Endothelial cell of umbilical vein (primary cell): ENCODE results near the gene DTWD2. TPM values are rescaled to one million over a fixed set of nuclear protein-coding genes. Genes with fewer than 3 reads are reported as not detected.

ENCODE experiments used
- BruUV-seq: library from RNA; stranded (reverse); fragments of 400-500 nt; replicated peaks from 2 replicates; lab custom pipeline; 2021; lab: Mats Ljungman, UMichigan
- CTCF ChIA-PET: fragments of 300-600, 350-600 bp; sonication (Branson Sonifier 250); formaldehyde crosslinking; loops from one replicate; lab custom pipeline; 2021; ENCODE audit warnings: antibody characterized with exemption, inconsistent platforms; lab: Charles Lee
- POLR2A ChIA-PET: fragments of 300-600, 350-600 bp; sonication (Branson Sonifier 250); formaldehyde crosslinking; loops from one replicate; lab custom pipeline; 2021; ENCODE audit warnings: antibody characterized with exemption, inconsistent platforms; lab: Charles Lee
- DNase-seq: peaks from one replicate; pipeline ENCODE4 v3.0.0-alpha.2; 2011; ENCODE audit warnings: low read depth, low spot score
- FAIRE-seq: peaks from 2 replicates; lab custom pipeline; 2011; peaks lifted over from hg19 to GRCh38; lab: Jason Lieb, UNC
- H2AFZ ChIP-seq: 2 replicates; pipeline ENCODE4 v1.6.0; 2012; ENCODE audit warnings: low read depth, low read length, control low read depth, inconsistent platforms
- H3K27ac ChIP-seq: 2 replicates; pipeline ENCODE4 v1.5.1; 2011; ENCODE audit warnings: low read depth, mild to moderate bottlenecking, control low read depth, low read length, moderate library complexity; ENCODE audit not compliant: insufficient read depth
- H3K27me3 ChIP-seq, 2 experiments: 2 replicates each; pipeline versions ENCODE4 v1.6.0 to v1.6.1; 2011; ENCODE audit warnings: low read length in 2 of 2, mixed read lengths in 1 of 2; ENCODE audit not compliant: control insufficient read depth in 2 of 2, insufficient read depth in 2 of 2
- H3K36me3 ChIP-seq, 2 experiments: 2 replicates in 1 of 2; 3 replicates in 1 of 2; pipeline ENCODE4 v1.5.1; 2011; ENCODE audit warnings: low read length in 2 of 2, mild to moderate bottlenecking in 1 of 2, moderate library complexity in 1 of 2; ENCODE audit not compliant: control insufficient read depth in 2 of 2, insufficient read depth in 2 of 2; ENCODE audit errors: extremely low read depth in 1 of 2
- H3K4me1 ChIP-seq: 3 replicates; pipeline ENCODE4 v1.5.1; 2011; ENCODE audit warnings: mild to moderate bottlenecking, low read length; ENCODE audit not compliant: control insufficient read depth, insufficient read depth; ENCODE audit errors: extremely low read depth
- H3K4me2 ChIP-seq: 2 replicates; pipeline ENCODE4 v1.6.1; 2011; ENCODE audit warnings: low read length, control low read depth, mixed read lengths; ENCODE audit not compliant: insufficient read depth
- H3K4me3 ChIP-seq, 3 experiments: fragments of 200-600 bp in 1 of 3; sonication (generic), shearing (Covaris generic) in 1 of 3; replicated peaks in 1 of 3; 2 replicates each; pipeline ENCODE4 v1.5.1; 2011 to 2016; ENCODE audit warnings: control low read depth in 3 of 3, low read length in 3 of 3, mild to moderate bottlenecking in 2 of 3, inconsistent platforms in 1 of 3, low read depth in 1 of 3, moderate library complexity in 1 of 3; ENCODE audit not compliant: insufficient read depth in 1 of 3
- H3K79me2 ChIP-seq: 2 replicates; pipeline ENCODE4 v1.6.0; 2012; ENCODE audit warnings: low read length, inconsistent platforms; ENCODE audit not compliant: control insufficient read depth, insufficient read depth
- H3K9ac ChIP-seq: replicated peaks from 2 replicates; pipeline ENCODE3; 2011; ENCODE audit warnings: low read length, control low read depth; ENCODE audit not compliant: insufficient read depth; ENCODE audit errors: extremely low read depth
- H3K9me1 ChIP-seq: replicated peaks from 3 replicates; pipeline ENCODE4 v1.6.0; 2011; ENCODE audit warnings: mild to moderate bottlenecking, low read length; ENCODE audit not compliant: control insufficient read depth, insufficient read depth; ENCODE audit errors: extremely low read depth
- H3K9me3 ChIP-seq: replicated peaks from 2 replicates; pipeline ENCODE4 v1.5.1; 2012; ENCODE audit warnings: low read length, inconsistent platforms; ENCODE audit not compliant: control insufficient read depth, insufficient read depth
- H4K20me1 ChIP-seq: replicated peaks from 2 replicates; pipeline ENCODE3; 2011; ENCODE audit warnings: mild to moderate bottlenecking, low read length; ENCODE audit not compliant: control insufficient read depth, insufficient read depth; ENCODE audit errors: extremely low read depth
- EZH2 ChIP-seq: IDR thresholded peaks from 2 replicates; pipeline ENCODE4 v1.6.1; 2012; ENCODE audit warnings: borderline replicate concordance, low read depth, mild to moderate bottlenecking, moderate library complexity, low read length, inconsistent platforms; ENCODE audit not compliant: severe bottlenecking
- JUN ChIP-seq: IDR thresholded peaks from 2 replicates; pipeline ENCODE4 v1.6.1; 2011; ENCODE audit warnings: borderline replicate concordance, low read depth; ENCODE audit not compliant: insufficient read length, insufficient read depth
- MYC ChIP-seq: IDR thresholded peaks from one replicate; pipeline ENCODE4 v1.6.1; 2011; ENCODE audit warnings: mild to moderate bottlenecking, low read depth, low read length
- POLR2A ChIP-seq: IDR thresholded peaks from 2 replicates; pipeline ENCODE4 v1.6.1; 2012; ENCODE audit warnings: low read depth, mild to moderate bottlenecking, control low read depth, low read length
- POLR2AphosphoS5 ChIP-seq: IDR thresholded peaks from 2 replicates; pipeline ENCODE4 v1.6.1; 2012; ENCODE audit warnings: low read depth, mild to moderate bottlenecking, control low read depth, low read length, moderate library complexity; ENCODE audit not compliant: insufficient read depth
- dilution Hi-C: fragments of 300-500 bp; cut with MboI; formaldehyde crosslinking; loops from one replicate; pipeline ENCODE4 v1.15.0; 2019; ENCODE audit warnings: low sequenced_read_pairs; ENCODE audit not compliant: extremely low pct_ligation_motif_present
- intact Hi-C: fragments of 100-400 bp; cut with micrococcal nuclease; formaldehyde crosslinking; loops from one replicate; pipeline ENCODE4 v1.10.0; 2022
- polyA plus RNA-seq, 4 experiments: library from polyadenylated mRNA; depleted of rRNA in 3 of 4; stranded (reverse) in 3 of 4; unstranded in 1 of 4; fragments of >200 nt; gene quantifications; 2 replicates each; pipeline versions ENCODE4 v1.2.1 to v1.2.3, GENCODE V29; 2011 to 2012; ENCODE audit warnings: missing spikeins in 1 of 4
- total RNA-seq: library from RNA; stranded (reverse); gene quantifications from 2 replicates; pipeline ENCODE4 v1.2.3, GENCODE V29; 2021
- TF ChIP-seq, protein P1 (sequence below): IDR thresholded peaks from 2 replicates; pipeline ENCODE4 v1.6.1; 2011; ENCODE audit not compliant: insufficient read depth, insufficient read length
- TF ChIP-seq, protein P2 (sequence below), 2 donors: IDR thresholded peaks; 1 replicate in 1 of 2; 2 replicates in 1 of 2; pipeline ENCODE4 v1.5.1; 2011; ENCODE audit warnings: low read length in 2 of 2, mild to moderate bottlenecking in 2 of 2, moderate library complexity in 2 of 2, control low read depth in 1 of 2, inconsistent platforms in 1 of 2, low read depth in 1 of 2; ENCODE audit not compliant: insufficient read depth in 1 of 2; ENCODE audit errors: extremely low read depth in 1 of 2

Gene DTWD2
- total and polyA plus RNA-seq, 2 donors (not counting 3 experiments of a cell fraction or from before 2014, with no cell fraction given): 0.99 to 1.1 TPM

DNA sequence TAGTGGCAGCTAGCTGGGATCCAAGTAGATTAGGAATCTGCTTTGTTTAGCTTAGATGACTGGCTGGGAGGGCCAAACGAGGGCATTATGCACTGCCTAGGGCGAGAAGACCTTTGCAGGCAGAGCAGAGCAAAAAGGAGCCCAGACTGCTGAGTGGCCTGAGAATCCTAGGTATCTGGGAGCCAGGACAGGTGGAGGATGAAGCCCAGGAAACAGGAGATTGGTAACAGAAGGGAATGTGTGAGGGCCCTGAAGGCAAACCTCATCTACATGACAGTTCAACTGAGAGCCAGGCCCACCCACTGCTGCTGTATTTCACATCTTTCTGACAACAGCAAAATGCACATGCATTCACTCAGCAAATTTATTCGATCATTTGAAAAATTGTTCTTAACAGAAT, 192.3 kb downstream of the DTWD2 start:
- intact Hi-C loops: no loop called here
- H3K27me3 ChIP-seq: no peaks in the 10 kb centered on the region
- no peak overlapping the region for H3K4me3 ChIP-seq
- FAIRE-seq: no peak
- no peak overlapping the region for H3K9ac ChIP-seq
- H2AFZ ChIP-seq: no peak overlapping the region
- ChIA-PET POLR2A (no interaction called here), CTCF (interaction anchor here (1.2 kb wide), 1 partner anchor 13 kb away, joined by 4 read pairs; no protein-coding TSS in a partner anchor)
- no peaks in the 10 kb centered on the region for H3K9me1 ChIP-seq
- H3K27ac ChIP-seq: no peak overlapping the region
- no peaks in the 10 kb centered on the region for H3K4me1 ChIP-seq
- H3K4me2 ChIP-seq: no peak overlapping the region
- dilution Hi-C loops: no loop called here
- TF ChIP-seq MYC (no peak), EZH2 (no peak), POLR2A (no peak), POLR2AphosphoS5 (no peak), JUN (no peak)
- TF ChIP-seq, protein P1, sequence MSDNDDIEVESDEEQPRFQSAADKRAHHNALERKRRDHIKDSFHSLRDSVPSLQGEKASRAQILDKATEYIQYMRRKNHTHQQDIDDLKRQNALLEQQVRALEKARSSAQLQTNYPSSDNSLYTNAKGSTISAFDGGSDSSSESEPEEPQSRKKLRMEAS: no peak
- TF ChIP-seq, protein P2, sequence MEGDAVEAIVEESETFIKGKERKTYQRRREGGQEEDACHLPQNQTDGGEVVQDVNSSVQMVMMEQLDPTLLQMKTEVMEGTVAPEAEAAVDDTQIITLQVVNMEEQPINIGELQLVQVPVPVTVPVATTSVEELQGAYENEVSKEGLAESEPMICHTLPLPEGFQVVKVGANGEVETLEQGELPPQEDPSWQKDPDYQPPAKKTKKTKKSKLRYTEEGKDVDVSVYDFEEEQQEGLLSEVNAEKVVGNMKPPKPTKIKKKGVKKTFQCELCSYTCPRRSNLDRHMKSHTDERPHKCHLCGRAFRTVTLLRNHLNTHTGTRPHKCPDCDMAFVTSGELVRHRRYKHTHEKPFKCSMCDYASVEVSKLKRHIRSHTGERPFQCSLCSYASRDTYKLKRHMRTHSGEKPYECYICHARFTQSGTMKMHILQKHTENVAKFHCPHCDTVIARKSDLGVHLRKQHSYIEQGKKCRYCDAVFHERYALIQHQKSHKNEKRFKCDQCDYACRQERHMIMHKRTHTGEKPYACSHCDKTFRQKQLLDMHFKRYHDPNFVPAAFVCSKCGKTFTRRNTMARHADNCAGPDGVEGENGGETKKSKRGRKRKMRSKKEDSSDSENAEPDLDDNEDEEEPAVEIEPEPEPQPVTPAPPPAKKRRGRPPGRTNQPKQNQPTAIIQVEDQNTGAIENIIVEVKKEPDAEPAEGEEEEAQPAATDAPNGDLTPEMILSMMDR (IDR thresholded peaks at IDR 0.05; ENCODE audit: extremely low read depth in 1 of 2, insufficient read depth in 1 of 2, low read depth in 1 of 2, low read length in 2 of 2): no peak
- H3K36me3 ChIP-seq: no peaks in the 10 kb centered on the region
- no TSS peak for BruUV-seq
- H4K20me1 ChIP-seq: no peaks in the 10 kb centered on the region
- no peaks in the 10 kb centered on the region for H3K79me2 ChIP-seq
- no peak for DNase-seq
- H3K9me3 ChIP-seq: no peaks in the 10 kb centered on the region
